Stimulated activated CD4-positive, alpha-beta T cell treated with anti-CD3 and anti-CD28 coated beads, Interleukin-1b, Interleukin-23, amount 100 ng/mL, for 1 hour (primary cell): ENCODE data around the gene AQP12A.

Experiments used
- DNase-seq, 2 donors: peaks; one replicate each; pipeline ENCODE4 v3.0.0-alpha.2; 2020; ENCODE audit warnings: low read depth in 2 of 2

AQP12A gene

GRCh38 chr2:240722376-240722775 is 30.7 kb downstream of the AQP12A start:
- DNase-seq = no peak

GRCh38 chr2:240722796-240723735 is 31.4 kb downstream of the AQP12A start:
- no peak for DNase-seq

DNA sequence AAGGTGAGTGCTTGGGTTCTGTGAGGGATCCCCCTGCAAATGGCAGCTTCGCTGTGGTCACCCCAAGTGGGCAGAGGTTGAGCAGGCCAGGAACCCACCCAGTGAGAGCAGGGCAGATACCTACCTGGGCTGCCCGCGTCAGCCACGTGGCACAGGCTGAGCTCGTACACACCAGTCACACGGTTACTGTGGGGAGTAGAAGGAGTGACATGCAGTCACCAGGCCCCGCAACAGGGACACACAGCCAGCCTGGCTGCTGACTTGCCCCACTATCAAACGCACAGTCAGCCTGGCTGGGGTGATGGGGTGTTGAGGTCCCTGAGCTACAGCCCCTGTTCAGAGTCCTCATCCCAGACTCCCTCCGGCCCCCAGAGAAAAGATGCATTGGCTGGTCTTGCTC is 32.2 kb downstream of the AQP12A start:
- no peak for DNase-seq

- no peak for DNase-seq
Observed at GRCh38 chr2:240724431-240724830, 32.8 kb downstream of the AQP12A start.

- no peak for DNase-seq
Observed at GRCh38 chr2:240725266-240725665, 33.6 kb downstream of the AQP12A start.

- DNase-seq = no peak
Observed at GRCh38 chr2:240725671-240726070, 34.0 kb downstream of the AQP12A start.

- DNase-seq = no peak
Observed at GRCh38 chr2:240726876-240727275, 35.2 kb downstream of the AQP12A start.

GRCh38 chr2:240727439-240727838 is 35.8 kb downstream of the AQP12A start:
- DNase-seq = no peak

DNA sequence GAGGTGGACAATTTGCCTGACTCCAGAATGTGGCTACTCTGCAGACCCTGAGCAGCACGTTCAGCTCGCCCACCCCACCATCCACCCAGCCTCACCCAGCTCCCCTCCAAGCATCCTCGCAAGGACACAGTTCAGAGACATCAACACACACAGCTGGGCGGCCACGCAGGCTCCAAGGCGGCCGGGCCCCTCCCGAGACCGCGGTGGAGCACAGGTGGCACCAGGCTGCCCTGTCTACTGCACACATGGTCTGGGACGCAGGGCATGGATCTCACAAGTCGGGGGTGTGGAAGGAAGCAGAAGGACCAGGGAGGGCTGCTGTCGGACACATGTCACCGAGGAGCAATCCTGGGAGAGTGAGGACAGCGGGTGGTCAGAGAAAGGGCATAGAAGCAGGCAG is 36.2 kb downstream of the AQP12A start:
- DNase-seq = no peak

DNA sequence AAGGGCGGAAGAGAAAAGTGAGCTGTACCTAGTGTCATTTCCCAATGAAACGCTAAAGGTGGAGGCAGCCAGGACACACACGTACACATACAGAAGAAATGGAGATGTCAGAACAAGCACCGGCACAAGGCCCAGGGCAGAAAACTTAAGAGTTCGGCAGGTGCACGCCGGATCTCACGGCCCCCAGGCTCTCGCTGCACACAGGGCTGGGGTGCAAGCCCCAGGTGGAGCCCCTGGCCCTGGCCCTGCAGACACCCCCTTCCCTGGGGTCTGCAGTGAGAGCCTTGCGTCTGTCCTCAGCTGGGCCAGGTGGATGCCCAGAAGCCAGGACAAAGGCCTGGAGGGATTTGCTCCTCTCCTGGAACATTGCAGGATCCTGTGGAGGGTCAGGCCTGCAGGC is 36.7 kb downstream of the AQP12A start:
- DNase-seq = no peak

DNA sequence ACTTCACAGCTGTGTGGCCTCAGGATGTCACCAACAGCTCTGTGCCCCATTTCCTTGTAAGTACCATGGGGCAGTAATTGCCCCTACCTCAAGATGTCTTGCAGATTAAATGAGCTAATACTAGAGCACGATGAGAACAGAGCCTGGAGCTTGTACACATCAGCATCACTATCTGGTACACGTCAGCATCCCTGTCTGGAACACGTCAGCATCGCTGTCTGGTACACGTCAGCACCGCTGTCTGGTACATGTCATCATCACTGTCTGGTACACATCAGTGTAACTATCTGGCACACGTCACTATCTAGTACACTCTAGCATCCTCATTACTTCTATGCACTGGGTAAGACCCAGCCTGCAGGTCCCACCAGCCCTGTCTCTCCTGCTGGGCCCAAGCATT is 37.2 kb downstream of the AQP12A start:
- DNase-seq = no peak

DNA sequence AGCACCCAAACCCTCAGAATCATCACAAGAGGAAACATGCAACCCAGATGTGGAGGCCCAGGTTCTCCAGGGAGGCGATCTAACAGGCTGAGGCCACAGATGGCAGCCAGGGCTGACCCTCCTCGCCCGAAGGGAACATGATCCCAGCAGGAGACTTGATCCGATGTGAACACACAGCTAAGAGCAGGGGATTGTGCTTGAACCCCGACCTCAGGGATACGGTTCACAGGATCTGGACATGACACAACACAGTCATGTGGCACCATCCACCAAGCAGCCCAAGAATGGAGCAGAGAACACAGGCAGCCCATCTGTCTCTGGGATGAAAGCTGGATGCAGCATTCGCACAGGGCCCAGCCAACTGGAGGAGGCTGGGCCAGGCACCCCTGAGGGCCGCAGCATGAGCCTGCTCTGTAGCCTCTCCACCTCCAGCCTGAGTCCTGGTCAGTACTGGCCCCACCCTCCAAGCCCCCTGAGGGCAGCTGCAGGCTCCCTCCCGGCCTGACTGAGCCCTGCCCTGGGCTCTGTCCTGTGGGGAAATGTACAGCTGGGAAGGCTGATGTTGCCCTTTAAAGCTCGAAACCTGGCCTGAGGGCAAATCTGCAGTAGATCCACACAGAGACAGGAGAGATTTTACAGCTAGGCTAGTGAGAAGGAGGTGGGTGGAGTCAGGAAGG is 39.0 kb downstream of the AQP12A start:
- DNase-seq = no peak

- DNase-seq = no peak
Observed at GRCh38 chr2:240731178-240731545, 39.5 kb downstream of the AQP12A start.

DNA sequence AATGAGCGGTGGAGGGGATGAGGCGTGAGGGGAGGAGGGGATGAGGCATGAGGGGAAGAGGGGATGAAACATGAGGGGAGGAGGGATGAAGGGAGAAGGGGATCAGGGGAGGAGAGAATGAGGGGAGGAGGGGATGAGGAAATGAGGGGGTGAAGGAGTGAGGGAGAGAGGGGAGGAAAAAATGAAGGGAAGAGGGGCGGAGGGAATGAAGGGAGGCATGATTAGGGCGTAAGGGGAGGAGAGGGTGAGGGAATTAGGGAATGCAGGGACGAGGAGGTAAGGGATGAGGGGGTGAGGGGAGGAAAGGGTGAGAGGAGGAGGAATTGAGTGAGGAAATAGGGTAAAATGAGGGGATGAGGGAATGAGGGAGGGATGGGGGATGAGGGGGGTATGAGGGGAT is 40.5 kb downstream of the AQP12A start:
- no peak for DNase-seq

DNA sequence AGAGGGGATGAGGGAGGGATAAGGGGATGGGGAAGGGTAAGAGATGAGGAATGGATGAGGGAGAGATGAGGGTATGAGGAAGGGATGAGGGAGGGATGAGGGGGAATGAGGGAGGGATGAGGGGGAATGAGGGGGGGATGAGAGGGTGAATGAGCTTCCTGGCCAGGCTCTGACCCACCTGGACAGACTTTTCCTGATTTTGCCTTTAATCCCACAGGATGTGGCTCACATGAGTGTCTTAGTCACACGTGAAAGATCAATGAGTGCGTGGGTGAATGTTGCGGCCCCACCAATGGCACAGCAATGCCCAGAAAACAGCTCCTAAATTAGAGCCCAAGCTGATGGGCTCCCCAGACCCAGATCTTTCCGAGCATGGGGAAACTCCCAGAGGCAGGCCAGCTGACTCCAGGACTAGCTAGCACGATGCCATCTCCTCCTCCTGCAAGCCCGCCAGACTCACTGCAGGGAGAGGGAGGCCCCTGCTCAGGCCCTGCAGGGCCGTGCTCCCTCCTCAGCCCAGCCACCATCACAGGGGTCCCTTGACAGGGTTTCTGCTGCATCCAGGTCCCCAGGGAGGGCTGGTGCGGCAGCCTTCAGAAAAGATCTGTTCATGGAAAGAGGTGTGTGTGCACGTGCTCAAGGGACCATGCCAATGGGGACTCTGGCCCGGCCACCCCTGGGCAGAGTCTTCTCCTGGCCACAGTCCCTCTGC is 41.4 kb downstream of the AQP12A start:
- DNase-seq = no peak

GRCh38 chr2:240733803-240734495 is 42.3 kb downstream of the AQP12A start:
- no peak for DNase-seq

GRCh38 chr2:240734756-240735155 is 43.1 kb downstream of the AQP12A start:
- DNase-seq = no peak

DNA sequence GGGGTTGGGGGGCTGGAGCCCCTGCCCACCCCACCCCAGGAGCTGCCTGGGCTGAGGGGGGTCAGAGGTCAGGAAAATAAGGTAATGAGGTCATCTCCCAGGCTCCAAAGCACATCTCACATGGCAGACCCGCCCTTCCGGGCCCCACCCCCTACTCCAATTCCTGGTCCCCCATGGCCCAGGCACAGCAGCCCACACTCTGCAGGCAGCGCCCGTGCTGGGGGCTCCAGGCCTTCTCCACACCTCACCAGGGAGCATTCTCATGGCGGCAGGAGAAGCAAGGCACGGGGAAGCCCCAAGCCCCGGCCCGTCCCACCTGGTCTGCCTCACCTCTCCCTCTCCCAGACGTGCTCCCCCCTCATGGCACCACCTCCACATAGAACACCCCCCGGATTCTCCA is 43.8 kb downstream of the AQP12A start:
- no peak for DNase-seq

DNA sequence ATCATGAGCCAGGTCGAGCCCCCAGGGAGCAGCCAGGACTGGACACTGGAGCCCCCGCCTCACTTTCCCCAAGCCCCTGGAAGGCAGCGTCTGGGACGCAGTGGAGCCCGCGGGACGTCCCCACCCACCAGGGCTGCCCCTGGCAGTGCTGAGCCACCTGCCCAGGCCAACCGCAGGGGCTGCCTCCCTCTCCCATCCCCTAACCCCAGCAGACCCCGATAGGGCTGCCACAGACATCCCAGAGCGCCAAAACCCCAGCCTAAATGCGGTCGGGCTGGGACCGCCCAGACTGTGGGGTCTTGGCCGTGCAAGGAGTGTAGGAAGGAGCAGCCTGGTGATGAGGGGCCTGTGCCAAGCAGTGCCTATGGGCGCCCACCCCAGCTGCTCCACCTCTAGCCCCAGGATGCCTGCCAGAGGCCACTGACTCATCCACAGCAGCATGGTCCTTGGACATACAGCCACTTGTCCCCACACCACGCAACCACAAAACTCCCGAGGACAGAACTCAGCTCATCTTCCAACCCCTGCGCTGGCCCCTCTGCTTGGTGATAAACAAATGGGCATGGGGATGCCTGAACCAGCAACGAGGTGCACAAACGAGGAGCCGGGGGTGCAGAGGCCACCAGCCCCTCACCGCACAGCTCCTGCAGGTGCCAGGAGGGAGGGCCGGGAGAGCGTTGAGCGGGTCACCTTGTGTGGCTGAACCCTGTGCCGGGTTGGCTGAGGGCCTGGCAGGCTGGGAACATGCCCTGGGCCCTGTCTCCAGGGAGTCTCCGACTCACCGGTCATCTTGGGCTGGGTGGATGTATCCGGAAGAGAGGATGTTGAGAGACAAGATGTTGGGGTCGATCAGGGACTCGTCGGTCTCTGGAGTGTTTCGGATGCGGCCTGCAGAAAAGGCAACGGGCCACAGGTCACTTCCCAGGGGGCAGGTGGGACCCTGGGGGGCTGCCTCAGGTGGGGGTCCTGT is 44.9 kb downstream of the AQP12A start:
- no peak for DNase-seq

DNA sequence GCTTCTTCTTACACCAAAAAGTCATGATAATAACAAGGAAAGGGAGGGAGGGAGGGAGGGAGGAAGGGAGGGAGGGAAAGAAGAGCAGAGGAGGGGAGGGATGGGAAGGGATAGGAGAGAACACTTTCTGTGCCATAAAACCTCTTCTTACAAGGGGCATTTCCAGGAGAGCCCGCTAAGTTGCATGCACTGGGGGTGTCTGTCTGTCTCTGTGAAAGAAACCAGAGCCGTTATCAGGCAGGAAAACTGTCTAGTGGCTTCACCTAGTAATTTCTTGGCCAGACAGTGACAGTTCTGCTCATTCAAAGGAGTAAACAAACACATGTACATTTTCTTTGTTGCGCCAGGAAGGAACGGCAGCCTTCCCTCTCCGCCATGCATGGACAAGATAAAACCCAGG is 45.8 kb downstream of the AQP12A start:
- no peak for DNase-seq

DNA sequence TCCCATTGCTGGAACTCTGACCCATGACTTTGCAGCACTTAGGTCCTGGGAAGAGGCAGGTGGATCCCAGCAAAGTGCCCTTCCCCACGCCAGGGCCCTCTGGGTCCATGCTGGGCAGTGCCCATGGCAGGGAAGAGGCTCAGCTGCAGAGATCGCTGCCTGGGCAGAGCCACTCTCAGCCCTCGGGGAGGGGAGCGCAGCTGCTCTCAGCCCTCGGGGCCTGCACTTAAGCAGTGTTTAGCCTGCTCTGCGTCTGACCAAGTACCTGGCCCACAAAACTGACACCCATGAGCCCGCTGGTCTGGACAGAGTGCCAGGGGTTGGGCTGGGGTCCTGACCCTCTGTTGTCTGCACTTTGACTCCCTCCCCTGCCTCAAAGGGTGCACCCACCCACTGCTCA is 46.3 kb downstream of the AQP12A start:
- no peak for DNase-seq
